Left lung (tissue), 10 donors: ENCODE results near the gene OPCML. TPM values are rescaled to one million over a fixed set of nuclear protein-coding genes. Genes with fewer than 3 reads are reported as not detected.

Source experiments
- ATAC-seq: fragments of 200-7000 bp; cut with Tn5 transposase; one replicate; pipeline ENCODE4 v1.9.1; 2020; ENCODE audit warnings: moderate library complexity
- DNase-seq, 4 donors: peaks; one replicate each; pipeline ENCODE4 v3.0.0-alpha.2; 2013 to 2020
- H3K27ac ChIP-seq, 2 donors: fragments of 200-600 bp; sonication (generic) in 1 of 2; one replicate each; pipeline versions ENCODE4 v1.5.0 to v1.8.0; 2020 to 2021
- H3K27me3 ChIP-seq, 2 donors: fragments of 200-600 bp; sonication (generic) in 1 of 2; one replicate each; pipeline versions ENCODE4 v1.5.0 to v1.8.0; 2020 to 2021
- H3K36me3 ChIP-seq, 2 donors: fragments of 200-600 bp; sonication (generic) in 1 of 2; one replicate each; pipeline versions ENCODE4 v1.5.0 to v1.8.0; 2020 to 2021
- H3K4me1 ChIP-seq, 2 donors: fragments of 200-600 bp; one replicate each; pipeline ENCODE4 v1.8.0; 2021
- H3K4me3 ChIP-seq, 2 donors: fragments of 200-600 bp; sonication (generic) in 1 of 2; one replicate each; pipeline versions ENCODE4 v1.5.0 to v1.8.0; 2020 to 2021; ENCODE audit warnings: mild to moderate bottlenecking in 1 of 2
- H3K9me3 ChIP-seq, 2 donors: fragments of 200-600 bp; sonication (generic) in 1 of 2; one replicate each; pipeline versions ENCODE4 v1.5.0 to v1.8.0; 2020 to 2021
- intact Hi-C, 2 donors: fragments of 100-400 bp; cut with DNase I; formaldehyde crosslinking; loops; one replicate each; pipeline versions ENCODE4 v1.11.2 to v1.14.2; 2022
- polyA plus RNA-seq, 6 donors: library from polyadenylated mRNA; unstranded; fragments of 120-200 nt; gene quantifications; one replicate each; pipeline ENCODE4 v1.2.1, GENCODE V29; 2013; ENCODE audit not compliant: insufficient read length in 6 of 6
- total RNA-seq, 2 donors: library from RNA; stranded (reverse); fragmentation: NEBNext Ultra II Directional; extraction: Animal tissue kit (Norgen Biotek cat#: 25700); gene quantifications; one replicate each; pipeline ENCODE4 v1.2.1, GENCODE V29; 2021
- TF ChIP-seq, protein P1 (sequence below), 2 donors: fragments of 200-600 bp; sonication (generic) in 1 of 2; IDR thresholded peaks; one replicate each; pipeline versions ENCODE4 v1.5.0 to v1.8.0; 2021; ENCODE audit warnings: antibody characterized with exemption in 2 of 2
- donor health status: DM: no; HTN: yes; CAD: no.
- donor health status: DM: no; HTN: no; CAD: no.

Gene OPCML
- total and polyA plus RNA-seq, 8 donors, result 0.98 to 5.3 (median 1.9) TPM; not detected in 2

DNA sequence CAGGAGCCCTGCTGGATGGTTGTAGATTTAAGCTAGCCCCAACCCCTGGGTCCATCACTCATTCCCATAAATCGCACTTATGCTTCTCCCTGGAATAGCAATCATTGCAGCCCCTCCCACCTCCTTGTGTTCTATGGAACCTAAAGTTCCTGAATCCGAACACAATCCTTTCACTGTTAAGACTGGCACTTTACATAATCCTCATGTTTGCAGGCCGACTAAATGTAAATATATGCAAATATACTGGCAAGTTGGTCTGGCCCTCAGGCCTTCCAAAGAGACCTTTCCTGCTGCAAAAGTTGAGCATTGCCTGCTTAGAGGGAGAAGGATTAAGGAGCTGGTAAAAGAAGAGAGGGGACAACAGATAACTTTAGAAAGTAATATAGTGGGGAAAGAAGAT is 892.9 kb downstream of the OPCML start:
- ATAC-seq, result no peak
- TF ChIP-seq, protein P1, sequence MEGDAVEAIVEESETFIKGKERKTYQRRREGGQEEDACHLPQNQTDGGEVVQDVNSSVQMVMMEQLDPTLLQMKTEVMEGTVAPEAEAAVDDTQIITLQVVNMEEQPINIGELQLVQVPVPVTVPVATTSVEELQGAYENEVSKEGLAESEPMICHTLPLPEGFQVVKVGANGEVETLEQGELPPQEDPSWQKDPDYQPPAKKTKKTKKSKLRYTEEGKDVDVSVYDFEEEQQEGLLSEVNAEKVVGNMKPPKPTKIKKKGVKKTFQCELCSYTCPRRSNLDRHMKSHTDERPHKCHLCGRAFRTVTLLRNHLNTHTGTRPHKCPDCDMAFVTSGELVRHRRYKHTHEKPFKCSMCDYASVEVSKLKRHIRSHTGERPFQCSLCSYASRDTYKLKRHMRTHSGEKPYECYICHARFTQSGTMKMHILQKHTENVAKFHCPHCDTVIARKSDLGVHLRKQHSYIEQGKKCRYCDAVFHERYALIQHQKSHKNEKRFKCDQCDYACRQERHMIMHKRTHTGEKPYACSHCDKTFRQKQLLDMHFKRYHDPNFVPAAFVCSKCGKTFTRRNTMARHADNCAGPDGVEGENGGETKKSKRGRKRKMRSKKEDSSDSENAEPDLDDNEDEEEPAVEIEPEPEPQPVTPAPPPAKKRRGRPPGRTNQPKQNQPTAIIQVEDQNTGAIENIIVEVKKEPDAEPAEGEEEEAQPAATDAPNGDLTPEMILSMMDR (IDR thresholded peaks at IDR 0.05), result no peak

DNA sequence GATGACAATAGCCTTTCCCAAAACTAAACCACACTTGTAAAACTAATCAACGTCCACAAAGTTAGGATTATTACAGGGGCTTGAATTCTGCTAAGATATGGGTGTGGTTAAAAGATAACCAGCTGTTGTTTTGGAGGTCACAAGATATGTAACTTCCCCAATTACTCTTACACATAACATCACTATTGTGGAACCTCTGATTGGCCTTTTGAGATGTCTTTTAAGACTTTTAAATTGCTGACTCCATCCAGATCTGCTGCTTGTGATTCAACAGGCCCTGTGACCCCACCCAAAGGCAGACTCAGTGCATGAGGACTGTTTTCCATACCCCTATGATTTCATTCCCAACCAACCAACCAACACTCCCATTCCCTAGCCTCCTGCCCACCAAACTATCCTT is 893.9 kb downstream of the OPCML start:
- Histone ChIP-seq H3K9me3 (no peaks in the 10 kb centered on the region), H3K27ac (no peak overlapping the region), H3K27me3 (no peaks in the 10 kb centered on the region), H3K4me1 (no peaks in the 10 kb centered on the region), H3K36me3 (no peaks in the 10 kb centered on the region), H3K4me3 (no peak overlapping the region)
- no peak for ATAC-seq
- no peak for DNase-seq
- TF ChIP-seq, protein P1 (IDR thresholded peaks at IDR 0.05), result no peak
- intact Hi-C loops, result no loop called here

More for the DNA sequence above, 892.9 kb downstream of the OPCML start:
- H3K36me3 ChIP-seq, result no peaks in the 10 kb centered on the region
- intact Hi-C loops, result no loop called here
- no peak overlapping the region for H3K4me3 ChIP-seq
- no peak overlapping the region for H3K27ac ChIP-seq
- no peaks in the 10 kb centered on the region for H3K9me3 ChIP-seq
- no peak for DNase-seq
- no peaks in the 10 kb centered on the region for H3K4me1 ChIP-seq
- H3K27me3 ChIP-seq, result no peaks in the 10 kb centered on the region

DNA sequence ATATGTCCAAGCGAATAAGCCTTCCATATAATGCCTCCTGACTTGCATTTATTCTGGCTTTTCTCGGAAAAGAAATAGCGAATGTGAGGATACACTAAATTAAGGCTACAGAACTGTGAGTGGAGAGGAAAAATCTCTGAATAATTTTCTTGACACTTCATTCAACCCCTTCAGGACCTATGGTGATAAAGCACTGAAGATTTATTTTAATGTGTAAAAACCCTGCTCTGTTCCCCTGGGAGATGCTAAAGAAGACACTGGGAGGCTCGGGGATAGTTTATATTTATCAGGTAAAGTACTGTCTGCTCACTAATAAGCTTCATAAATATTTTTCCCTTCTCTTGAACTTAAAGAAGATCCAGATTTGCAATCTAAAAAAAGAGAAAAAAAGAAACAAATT is 895.8 kb downstream of the OPCML start:
- no peak for ATAC-seq
- Histone ChIP-seq H3K4me3 (no peak overlapping the region), H3K4me1 (no peaks in the 10 kb centered on the region), H3K27ac (no peak overlapping the region), H3K36me3 (no peaks in the 10 kb centered on the region), H3K27me3 (no peaks in the 10 kb centered on the region), H3K9me3 (no peaks in the 10 kb centered on the region)
- no peak for DNase-seq
- intact Hi-C loops, result no loop called here
- TF ChIP-seq, protein P1 (IDR thresholded peaks at IDR 0.05), result no peak

DNA sequence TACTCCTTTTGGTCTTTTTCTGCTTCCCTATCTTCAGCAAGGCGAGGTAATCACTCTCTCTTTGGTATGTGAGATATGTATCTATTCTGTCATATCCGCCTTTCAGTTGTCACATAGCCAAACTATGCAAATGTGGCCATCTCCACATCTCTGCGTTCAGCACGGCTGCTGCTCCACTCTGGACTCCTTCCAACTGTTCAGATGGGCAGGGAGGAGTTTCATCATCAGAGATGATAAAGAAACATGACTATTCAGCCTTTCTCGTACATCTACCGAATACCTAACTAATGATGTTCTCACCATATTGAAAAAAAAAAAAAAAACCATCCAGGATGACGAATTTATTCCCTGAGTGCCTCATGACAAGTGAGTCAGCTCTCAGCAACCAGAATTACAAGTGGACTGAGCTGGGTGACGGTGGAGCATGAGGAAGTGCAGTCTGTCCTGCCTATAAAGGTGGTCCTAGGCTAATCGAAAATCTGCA is 899.6 kb downstream of the OPCML start:
- DNase-seq (peak in 1 of 4 donors; percentile 18), ATAC-seq (peak; percentile 85)
- intact Hi-C loops, result no loop called here
- H3K27me3 ChIP-seq, result no peaks in the 10 kb centered on the region
- TF ChIP-seq, protein P1 (IDR thresholded peaks at IDR 0.05), result no peak
- no peaks in the 10 kb centered on the region for H3K9me3 ChIP-seq
- H3K27ac ChIP-seq, result no peak overlapping the region
- no peaks in the 10 kb centered on the region for H3K4me1 ChIP-seq
- H3K36me3 ChIP-seq, result no peaks in the 10 kb centered on the region
- no peak overlapping the region for H3K4me3 ChIP-seq

DNA sequence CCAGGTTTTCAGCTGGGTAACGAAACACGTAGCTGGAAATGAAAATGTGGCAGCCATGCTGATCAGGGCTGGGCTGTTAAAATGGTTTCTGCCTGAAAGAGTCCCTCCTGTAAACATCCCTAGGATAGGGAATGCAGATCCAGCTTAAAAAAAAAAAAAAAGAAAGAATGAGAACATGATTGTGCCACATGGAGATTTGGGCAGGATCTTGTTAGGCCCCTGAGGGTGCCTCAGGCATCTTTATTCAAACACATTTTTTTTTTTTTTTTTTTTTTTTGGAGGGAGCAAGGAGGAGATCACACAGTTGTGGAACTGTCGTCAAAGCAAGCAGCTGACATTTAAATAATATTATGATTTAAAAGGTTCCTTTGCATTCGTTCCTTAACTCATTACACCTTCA is 900.3 kb downstream of the OPCML start:
- H3K27me3 ChIP-seq, result no peaks in the 10 kb centered on the region
- no peak for ATAC-seq
- no peak overlapping the region for H3K27ac ChIP-seq
- TF ChIP-seq, protein P1 (IDR thresholded peaks at IDR 0.05), result no peak
- DNase-seq, result no peak
- H3K36me3 ChIP-seq, result no peaks in the 10 kb centered on the region
- no peak overlapping the region for H3K4me3 ChIP-seq
- no peaks in the 10 kb centered on the region for H3K9me3 ChIP-seq
- intact Hi-C loops, result no loop called here
- H3K4me1 ChIP-seq, result no peaks in the 10 kb centered on the region
